A204.1 (cell line): ENCODE measurements around the gene C1QL4.
"Not testable (repeated sequence)": the region's sequence is repeated elsewhere in the genome, so short reads cannot be mapped to it uniquely, and the experiment has no call there.

ENCODE experiments used
- FAIRE-seq: peaks from 2 replicates; lab custom pipeline; 2012; peaks lifted over from hg19 to GRCh38; lab: Jason Lieb, UNC

C1QL4 gene

DNA sequence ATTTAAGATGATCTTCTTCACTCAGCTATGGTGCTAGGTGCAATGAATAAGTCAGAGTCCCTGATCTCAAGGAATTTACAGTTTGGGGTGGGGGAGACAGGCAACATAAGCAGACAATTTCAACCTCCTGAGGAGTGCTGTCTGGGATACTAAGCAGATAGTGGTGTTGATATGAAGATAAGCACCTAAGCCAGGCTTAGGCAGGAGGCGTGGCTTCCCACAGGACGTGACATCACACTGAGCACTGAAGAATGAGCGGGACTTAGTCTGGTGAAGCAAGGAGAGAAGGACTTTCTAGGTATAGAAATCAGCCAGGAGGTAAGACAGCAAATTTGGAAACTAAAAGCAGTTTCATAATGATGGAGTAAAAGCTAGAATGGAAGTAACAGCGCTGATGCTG, 35.2 kb downstream of the C1QL4 start:
- FAIRE-seq = no peak

- FAIRE-seq = no peak
Measured at GRCh38 chr12:49298160-49298559, 38.8 kb downstream of the C1QL4 start.

DNA sequence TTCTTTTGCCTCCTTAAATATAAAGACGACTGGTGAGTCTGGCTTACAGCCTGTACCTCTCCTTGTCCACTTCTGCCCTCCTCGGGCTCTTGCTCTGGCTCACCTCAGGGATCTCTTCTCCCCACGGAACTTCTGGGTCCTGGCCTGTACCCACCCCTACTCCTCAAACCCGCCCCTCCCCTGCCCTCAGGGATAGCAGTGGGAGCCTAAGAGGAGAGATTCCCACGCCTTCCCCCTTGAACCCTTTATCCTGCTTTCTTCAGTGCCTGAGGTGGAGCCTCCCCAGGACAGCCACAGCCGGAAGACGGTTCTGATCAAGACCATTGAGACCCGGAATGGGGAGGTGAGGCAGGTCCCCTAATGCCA, 39.3 kb downstream of the C1QL4 start:
- FAIRE-seq = no peak

DNA sequence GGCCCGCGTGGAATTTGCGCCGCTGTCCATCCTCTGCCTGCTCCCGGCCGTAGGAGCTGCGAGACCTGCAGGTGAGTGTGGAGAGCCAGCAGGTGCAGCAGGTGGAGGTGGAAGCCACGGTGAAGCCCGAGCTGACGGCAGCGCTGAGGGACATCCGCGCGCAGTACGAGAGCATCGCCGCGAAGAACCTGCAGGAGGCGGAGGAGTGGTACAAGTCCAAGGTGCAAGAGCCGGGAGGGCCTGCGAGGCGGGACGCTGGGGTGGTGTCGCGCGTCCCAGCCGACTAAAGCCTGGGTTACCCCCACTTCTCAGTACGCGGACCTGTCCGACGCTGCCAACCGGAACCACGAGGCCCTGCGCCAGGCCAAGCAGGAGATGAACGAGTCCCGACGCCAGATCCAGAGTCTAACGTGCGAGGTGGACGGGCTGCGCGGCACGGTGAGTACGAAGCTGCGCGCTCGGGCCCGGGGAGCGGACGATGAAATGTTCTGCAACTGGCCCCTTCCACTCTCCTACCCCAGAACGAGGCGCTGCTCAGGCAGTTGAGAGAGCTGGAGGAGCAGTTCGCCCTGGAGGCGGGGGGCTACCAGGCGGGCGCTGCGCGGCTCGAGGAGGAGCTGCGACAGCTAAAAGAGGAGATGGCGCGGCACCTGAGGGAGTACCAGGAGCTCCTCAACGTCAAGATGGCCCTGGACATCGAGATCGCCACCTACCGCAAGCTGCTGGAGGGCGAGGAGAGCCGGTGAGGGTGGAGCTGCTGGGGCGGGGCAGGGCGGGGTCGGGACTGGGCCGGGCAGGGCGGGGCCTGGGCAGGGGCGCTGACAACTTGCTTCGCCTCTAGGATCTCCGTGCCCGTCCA, 39.9 kb downstream of the C1QL4 start:
- FAIRE-seq = no peak

DNA sequence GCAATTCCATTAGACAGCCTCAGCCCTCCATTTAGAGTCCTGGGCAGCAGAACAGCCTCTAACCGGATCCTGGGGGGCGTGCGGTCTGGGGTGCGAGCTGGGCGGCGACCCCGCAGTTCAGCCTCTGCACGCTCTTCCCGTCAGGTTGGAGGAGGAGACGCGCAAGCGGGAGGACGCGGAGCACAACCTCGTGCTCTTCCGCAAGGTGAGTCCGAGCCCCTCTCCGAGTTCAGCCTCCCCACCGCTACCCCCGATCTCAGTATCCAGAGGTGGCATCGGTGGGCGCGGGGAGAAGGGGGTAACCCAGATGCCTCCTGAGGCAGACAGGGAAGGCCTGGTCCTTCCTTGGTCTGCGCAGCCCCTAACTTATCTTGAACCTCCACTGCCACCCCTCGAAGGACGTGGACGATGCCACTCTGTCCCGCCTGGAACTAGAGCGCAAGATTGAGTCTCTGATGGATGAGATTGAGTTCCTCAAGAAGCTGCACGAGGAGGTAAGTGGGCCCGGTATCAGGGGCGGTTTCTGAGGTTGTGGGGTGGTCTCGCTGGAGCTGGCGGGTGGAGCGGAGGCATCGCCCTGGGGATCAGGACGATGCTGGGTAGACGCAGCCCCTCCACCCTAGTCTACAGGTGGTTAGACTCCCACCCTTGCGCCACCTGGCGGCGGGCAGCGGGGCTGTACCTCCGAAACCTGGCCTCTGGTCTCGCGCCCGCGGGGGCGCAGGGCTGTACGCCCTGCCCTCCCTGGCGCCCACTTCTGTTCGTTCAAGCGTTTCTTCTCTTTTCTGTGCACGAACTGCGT, 40.8 kb downstream of the C1QL4 start:
- FAIRE-seq = no peak

GRCh38 chr12:49295082-49295936, 41.7 kb downstream of the C1QL4 start, which contains the start of gene PRPH:
Gene PRPH (plus strand): TSS chr12:49295147. CDS start chr12:49295201, 54 bp downstream.
- FAIRE-seq = no peak

DNA sequence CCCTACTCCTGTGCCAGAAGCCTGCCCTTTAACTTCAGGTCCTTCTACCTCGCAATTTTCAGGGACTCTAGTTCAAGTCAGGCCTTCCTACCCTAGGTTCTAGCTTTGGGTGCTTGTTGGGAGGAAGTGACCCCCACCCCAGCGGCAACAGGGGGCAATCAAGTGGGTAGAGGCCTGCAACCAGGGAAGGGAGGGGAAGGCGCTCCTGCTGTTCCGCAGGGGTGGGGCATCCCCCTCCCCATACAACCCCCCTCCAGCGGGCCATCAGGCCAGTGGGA, 42.2 kb downstream of the C1QL4 start:
- FAIRE-seq = no peak

DNA sequence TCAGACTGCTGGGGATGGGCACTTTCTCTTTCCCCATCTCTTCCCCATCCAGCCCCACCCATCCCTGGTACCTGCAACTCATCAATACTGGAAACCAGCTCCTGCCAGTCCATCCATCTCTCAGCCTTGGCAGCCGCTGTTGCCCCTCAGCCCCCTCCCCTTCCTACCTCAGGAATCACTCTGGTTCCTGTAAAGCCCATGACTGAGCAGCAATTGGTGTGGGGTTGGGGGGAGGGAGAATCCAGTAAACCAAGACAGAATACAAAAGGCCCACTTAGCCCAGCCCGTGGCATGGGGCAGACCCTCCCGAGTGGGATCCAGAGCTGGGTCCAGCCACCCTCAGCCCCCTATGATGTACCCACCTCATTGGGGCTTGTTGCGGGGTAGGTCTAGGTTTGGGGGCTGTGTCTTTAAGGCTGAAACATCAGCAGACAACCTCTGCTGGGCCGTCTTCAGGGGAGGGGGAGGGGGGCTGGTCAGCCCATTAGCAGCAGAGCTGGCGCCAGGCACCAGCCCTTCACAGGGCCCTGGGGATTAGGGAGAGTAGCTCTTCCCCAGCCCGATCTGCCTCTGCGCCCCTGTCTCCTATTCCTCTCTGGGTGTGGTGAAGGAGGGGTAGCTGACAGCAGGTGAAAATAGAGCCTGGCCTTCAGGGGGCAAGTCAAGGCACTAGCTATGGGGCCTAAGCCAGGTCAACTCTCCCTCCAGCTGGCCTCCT, 42.7 kb downstream of the C1QL4 start:
- no peak for FAIRE-seq

DNA sequence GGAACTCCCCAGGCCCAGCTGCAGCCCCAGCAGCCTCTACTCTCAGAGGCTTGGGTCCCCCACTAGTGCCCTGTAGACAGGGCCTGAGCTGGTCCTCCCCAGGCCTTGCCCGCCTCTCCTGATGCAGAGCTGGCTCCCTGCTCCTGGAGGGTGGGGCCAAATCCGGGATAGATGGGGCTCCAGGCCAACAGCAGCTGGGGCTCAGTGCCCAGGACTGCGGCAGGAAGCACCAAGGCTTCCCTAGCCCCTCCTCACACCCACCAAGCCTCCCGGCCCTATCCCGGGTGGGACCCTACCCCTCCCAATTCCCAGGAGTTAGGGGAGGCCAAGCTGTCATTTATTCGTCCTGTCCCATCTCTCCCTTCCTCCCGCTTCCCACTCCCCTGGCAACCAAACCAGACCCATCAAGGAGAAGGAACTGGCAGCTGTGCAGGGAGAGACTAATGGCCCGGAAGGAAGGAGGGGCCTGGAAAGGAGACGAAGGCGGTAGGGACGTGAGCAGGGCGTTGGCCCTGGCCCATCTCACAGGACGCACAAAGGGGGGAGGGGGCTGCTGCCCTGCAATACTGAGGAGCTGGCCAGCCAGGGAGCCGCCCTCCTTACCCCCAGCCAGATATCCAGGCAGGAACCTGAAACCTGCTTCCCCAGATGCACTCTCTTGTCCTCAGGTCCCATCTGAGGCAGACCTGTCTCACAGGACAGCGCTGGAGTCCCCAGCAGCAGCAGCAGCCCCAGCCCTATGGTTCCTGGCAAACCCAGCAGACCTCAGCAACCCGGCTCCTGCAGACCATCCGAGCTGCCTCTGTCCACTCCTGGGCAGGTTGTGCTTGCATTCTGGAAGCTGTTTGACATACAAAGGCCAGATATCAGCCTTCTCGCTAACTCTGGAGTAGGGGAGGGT, 43.7 kb downstream of the C1QL4 start:
- no peak for FAIRE-seq

DNA sequence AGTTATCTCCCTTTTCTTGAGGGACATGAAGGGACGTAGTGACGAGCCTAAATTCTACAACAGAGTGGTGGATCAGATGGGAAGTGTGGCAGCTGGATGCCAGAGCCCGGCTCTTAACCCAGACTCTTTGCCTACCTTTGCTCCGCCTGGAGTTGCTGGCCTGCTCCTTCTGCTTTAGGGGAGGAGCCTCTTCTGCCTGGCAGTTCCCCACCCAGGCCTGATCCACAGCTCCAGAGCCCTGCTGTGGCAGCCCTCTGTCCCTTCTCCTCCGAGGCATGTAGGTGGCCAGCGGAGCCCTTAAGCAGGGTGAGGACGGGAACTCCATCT, 44.3 kb downstream of the C1QL4 start:
- no peak for FAIRE-seq

- FAIRE-seq = no peak
Measured at GRCh38 chr12:49288922-49289555, 47.9 kb downstream of the C1QL4 start.

- peak; percentile 93 for FAIRE-seq
Measured at GRCh38 chr12:49288412-49288853, 48.6 kb downstream of the C1QL4 start.

GRCh38 chr12:49287876-49288275, 49.1 kb downstream of the C1QL4 start:
- FAIRE-seq = no peak

- FAIRE-seq = no peak
Measured at GRCh38 chr12:49284672-49285071, 52.3 kb downstream of the C1QL4 start.

DNA sequence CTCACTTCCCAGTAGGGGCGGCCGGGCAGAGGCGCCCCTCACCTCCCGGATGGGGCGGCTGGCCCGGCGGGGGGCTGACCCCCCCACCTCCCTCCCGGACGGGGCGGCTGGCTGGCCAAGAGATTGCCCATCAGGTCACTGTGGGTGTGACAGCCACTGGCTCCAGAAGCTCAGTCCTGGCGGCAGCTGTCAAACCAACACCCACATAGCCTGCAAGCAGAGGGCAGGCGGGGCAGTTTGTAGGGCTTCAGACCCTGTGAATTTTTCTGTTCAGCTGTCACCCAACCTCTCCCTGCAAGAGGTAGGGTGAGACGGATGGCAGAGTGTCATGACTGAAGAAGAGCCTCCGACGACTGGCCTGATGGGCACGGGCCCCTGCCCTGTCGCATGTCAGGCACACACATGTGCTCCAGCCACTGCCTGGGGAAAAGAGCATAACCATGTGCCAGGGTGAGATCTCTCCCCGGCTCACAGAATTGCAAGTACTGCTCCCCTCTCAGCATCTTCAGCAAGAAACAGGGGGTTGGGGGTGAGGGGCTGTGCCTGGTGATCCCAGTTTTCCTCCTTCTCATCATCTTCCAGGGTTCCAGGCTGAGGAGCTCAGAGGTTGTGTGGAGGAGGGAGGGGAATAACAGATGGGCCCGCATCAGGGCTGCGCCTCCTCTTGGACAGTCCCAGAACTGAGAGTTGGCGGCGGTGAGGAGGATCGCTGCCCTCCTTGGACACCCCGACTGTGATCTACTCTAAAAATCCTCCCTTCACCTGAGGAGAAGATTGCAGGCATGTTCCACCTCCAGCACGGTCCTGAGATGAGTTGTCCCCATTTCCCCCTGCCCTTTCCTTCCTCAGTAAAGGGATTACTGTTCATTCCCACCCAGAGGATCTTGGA, 53.2 kb downstream of the C1QL4 start:
- FAIRE-seq = no peak

DNA sequence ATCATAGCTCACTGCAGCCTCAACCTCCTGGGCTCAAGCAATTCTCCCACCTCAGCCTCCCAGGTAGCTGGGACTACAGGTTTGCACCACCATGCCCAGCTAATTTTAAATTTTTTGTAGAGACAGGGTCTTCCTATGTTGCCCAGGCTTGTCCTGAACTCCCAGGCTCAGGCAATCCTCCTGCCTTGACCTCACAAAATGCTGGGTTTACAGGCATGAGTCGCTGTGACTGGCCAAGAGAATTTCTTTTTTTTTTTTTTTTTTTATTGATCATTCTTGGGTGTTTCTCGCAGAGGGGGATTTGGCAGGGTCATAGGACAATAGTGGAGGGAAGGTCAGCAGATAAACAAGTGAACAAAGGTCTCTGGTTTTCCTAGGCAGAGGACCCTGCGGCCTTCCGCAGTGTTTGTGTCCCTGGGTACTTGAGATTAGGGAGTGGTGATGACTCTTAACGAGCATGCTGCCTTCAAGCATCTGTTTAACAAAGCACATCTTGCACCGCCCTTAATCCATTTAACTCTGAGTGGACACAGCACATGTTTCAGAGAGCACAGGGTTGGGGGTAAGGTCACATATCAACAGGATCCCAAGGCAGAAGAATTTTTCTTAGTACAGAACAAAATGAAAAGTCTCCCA, 54.1 kb downstream of the C1QL4 start:
- not testable (repeated sequence) for FAIRE-seq
